ENCODE results near the gene PSMD9.
"Not testable (repeated sequence)": the region's sequence is repeated elsewhere in the genome, so short reads cannot be mapped to it uniquely, and the experiment has no call there.

PSMD9 gene

GRCh38 chr12:121926874-121927706 is 38.5 kb downstream of the PSMD9 start:
- no peak for DNase-seq

- no peak for DNase-seq
These were observed 39.2 kb downstream of the PSMD9 start for GRCh38 chr12:121927813-121928212.

GRCh38 chr12:121929545-121929944 is 41.0 kb downstream of the PSMD9 start:
- DNase-seq: not testable (repeated sequence)

GRCh38 chr12:121930862-121931261 is 42.3 kb downstream of the PSMD9 start:
- no peak for DNase-seq

GRCh38 chr12:121932176-121932536 is 43.6 kb downstream of the PSMD9 start:
- DNase-seq: no peak

GRCh38 chr12:121932914-121933521 is 44.4 kb downstream of the PSMD9 start:
- no peak for DNase-seq

GRCh38 chr12:121933522-121934308 is 45.1 kb downstream of the PSMD9 start:
- no peak for DNase-seq

GRCh38 chr12:121934309-121934664 is 45.7 kb downstream of the PSMD9 start:
- DNase-seq: no peak

- DNase-seq: no peak
These were observed 49.1 kb downstream of the PSMD9 start for GRCh38 chr12:121937654-121938053.

GRCh38 chr12:121939186-121939585 is 50.6 kb downstream of the PSMD9 start:
- no peak for DNase-seq

GRCh38 chr12:121939992-121940766 is 51.6 kb downstream of the PSMD9 start:
- no peak for DNase-seq

GRCh38 chr12:121942145-121942718 is 53.6 kb downstream of the PSMD9 start:
- no peak for DNase-seq

GRCh38 chr12:121943926-121944325 is 55.3 kb downstream of the PSMD9 start:
- no peak for DNase-seq

GRCh38 chr12:121946313-121947025 is 57.9 kb downstream of the PSMD9 start:
- DNase-seq: no peak

GRCh38 chr12:121947981-121948380 is 59.4 kb downstream of the PSMD9 start:
- no peak for DNase-seq

- DNase-seq: no peak
These were observed 61.2 kb downstream of the PSMD9 start for GRCh38 chr12:121949648-121950397.

GRCh38 chr12:121953117-121953692 is 64.6 kb downstream of the PSMD9 start:
- DNase-seq: no peak

- no peak for DNase-seq
These were observed 65.1 kb downstream of the PSMD9 start for GRCh38 chr12:121953695-121954094.

GRCh38 chr12:121955258-121956237 is 67.0 kb downstream of the PSMD9 start:
- DNase-seq: no peak
